HG03280 (cell line): ENCODE data around the gene HOXB6.

ENCODE experiments used
- ATAC-seq: cut with Tn5 transposase; IDR thresholded peaks from one replicate; pipeline ENCODE4 v1.9.1; 2021; ENCODE audit warnings: mild to moderate bottlenecking, moderate library complexity; ENCODE audit not compliant: unreplicated experiment

HOXB6 gene

GRCh38 chr17:48596735-48597527 is 7.9 kb downstream of the HOXB6 start:
- ATAC-seq = no peak

GRCh38 chr17:48596000-48596734 is 8.6 kb downstream of the HOXB6 start:
- ATAC-seq = no peak

- ATAC-seq = no peak
Observed at GRCh38 chr17:48595278-48595999, 9.3 kb downstream of the HOXB6 start.

GRCh38 chr17:48594538-48595277 is 10.1 kb downstream of the HOXB6 start:
- ATAC-seq = no peak

GRCh38 chr17:48593840-48594537 is 10.8 kb downstream of the HOXB6 start:
- peak; percentile 46 for ATAC-seq

GRCh38 chr17:48593126-48593829 is 11.5 kb downstream of the HOXB6 start, which contains the start of gene HOXB5:
Gene HOXB5 (minus strand): TSS chr17:48593779. CDS start chr17:48593682, 97 bp downstream.
- no peak for ATAC-seq

GRCh38 chr17:48592577-48592976 is 12.2 kb downstream of the HOXB6 start:
- no peak for ATAC-seq

GRCh38 chr17:48592057-48592514 is 12.7 kb downstream of the HOXB6 start:
- no peak for ATAC-seq

- no peak for ATAC-seq
Observed at GRCh38 chr17:48591255-48592056, 13.3 kb downstream of the HOXB6 start.

GRCh38 chr17:48590607-48591161 is 14.1 kb downstream of the HOXB6 start:
- ATAC-seq = no peak

- ATAC-seq = no peak
Observed at GRCh38 chr17:48589831-48590606, 14.8 kb downstream of the HOXB6 start, which contains the start of gene HOXB3. Gene HOXB3 (minus strand): TSS chr17:48590241. CDS start chr17:48552474, 37,767 bp downstream.

- ATAC-seq = no peak
Observed at GRCh38 chr17:48589060-48589830, 15.5 kb downstream of the HOXB6 start.

GRCh38 chr17:48588528-48588927 is 16.3 kb downstream of the HOXB6 start:
- no peak for ATAC-seq

GRCh38 chr17:48588074-48588415 is 16.7 kb downstream of the HOXB6 start:
- no peak for ATAC-seq

GRCh38 chr17:48587276-48588073 is 17.3 kb downstream of the HOXB6 start:
- ATAC-seq = no peak
